Loucy (cell line): ENCODE data around the gene TSPAN13.

Source experiments
- CTCF ChIP-seq: fragments of 200-600 bp; sonication (generic); conservative IDR thresholded peaks from 2 replicates; pipeline ENCODE4 v1.5.1; 2014; ENCODE audit warnings: mild to moderate bottlenecking, antibody characterized with exemption, low read length
- EZH2phosphoT487 ChIP-seq: fragments of 200-600 bp; IDR thresholded peaks from 2 replicates; pipeline ENCODE4 v1.6.1; 2018; ENCODE audit warnings: antibody characterized with exemption, mild to moderate bottlenecking, moderate library complexity, borderline replicate concordance

DNA sequence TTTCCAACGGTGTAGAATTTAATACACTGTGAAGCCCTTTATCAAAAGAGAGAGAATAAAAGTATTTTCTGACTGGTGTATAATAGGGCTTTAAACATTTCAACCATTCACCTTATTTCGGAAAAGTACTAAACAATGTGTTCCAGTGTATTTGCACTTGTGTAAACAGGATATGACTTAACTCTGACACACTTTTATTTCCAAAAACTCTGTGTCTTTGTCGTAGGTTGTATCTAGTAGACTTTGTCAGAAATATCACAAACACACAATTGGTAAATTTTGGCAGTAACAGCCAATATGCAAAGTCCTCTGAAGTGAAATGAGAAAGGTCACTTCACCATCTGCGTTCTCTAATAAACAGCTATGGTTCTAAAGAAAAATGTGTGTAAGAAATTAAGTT, 10.3 kb upstream of the TSPAN13 start:
- TF ChIP-seq CTCF (no peak), EZH2phosphoT487 (no peak)
